Heart right ventricle (tissue), 16 donors: ENCODE data around the gene RABGAP1. TPM values are rescaled to one million over a fixed set of nuclear protein-coding genes. Genes with fewer than 3 reads are reported as not detected.
"Not testable (repeated sequence)": the region's sequence is repeated elsewhere in the genome, so short reads cannot be mapped to it uniquely, and the experiment has no call there.

Experiments used
- ATAC-seq, 8 donors: fragments of 200-7000 bp; cut with Tn5 transposase; one replicate each; pipeline ENCODE4 v1.9.1; 2020; ENCODE audit warnings: mild to moderate bottlenecking in 8 of 8, moderate library complexity in 8 of 8, moderate number of reproducible peaks in 1 of 8
- DNase-seq, 2 donors: peaks; one replicate each; pipeline ENCODE4 v3.0.0-alpha.2; 2020
- H3K27ac ChIP-seq, 10 donors: fragments of 200-600 bp; sonication (generic) in 2 of 10; one replicate each; pipeline versions ENCODE4 v1.5.0 to v1.8.0; 2020 to 2022; ENCODE audit warnings: mild to moderate bottlenecking in 3 of 10
- H3K27me3 ChIP-seq, 7 donors: fragments of 200-600 bp; one replicate each; pipeline ENCODE4 v1.8.0; 2021 to 2022; ENCODE audit warnings: mild to moderate bottlenecking in 2 of 7
- H3K36me3 ChIP-seq, 9 donors: fragments of 200-600 bp; sonication (generic) in 1 of 9; one replicate each; pipeline versions ENCODE4 v1.5.0 to v1.8.0; 2020 to 2022; ENCODE audit warnings: mild to moderate bottlenecking in 2 of 9
- H3K4me1 ChIP-seq, 9 donors: fragments of 200-600 bp; sonication (generic) in 1 of 9; one replicate each; pipeline versions ENCODE4 v1.5.0 to v1.8.0; 2020 to 2022; ENCODE audit warnings: mild to moderate bottlenecking in 4 of 9
- H3K4me3 ChIP-seq, 10 donors: fragments of 200-600 bp; sonication (generic) in 2 of 10; one replicate each; pipeline versions ENCODE4 v1.5.0 to v1.8.0; 2020 to 2022; ENCODE audit warnings: mild to moderate bottlenecking in 7 of 10, moderate library complexity in 2 of 10
- H3K9me3 ChIP-seq, 11 donors: fragments of 200-600 bp in 10 of 11; sonication (generic) in 2 of 11; one replicate each; pipeline versions ENCODE4 v1.5.0 to v1.8.0; 2013 to 2022; ENCODE audit warnings: mild to moderate bottlenecking in 2 of 11, control low read depth in 1 of 11, moderate library complexity in 1 of 11
- WGBS, 2 donors: extraction: QIAGEN DNeasy Blood & Tissue Kit; methylation state at CpG; one replicate each; pipeline ENCODE4 v1.1.7; 2013; ENCODE audit warnings: inconsistent platforms in 1 of 2; 5-methylcytosine and 5-hydroxymethylcytosine counted together
- intact Hi-C, 10 donors: fragments of 100-400 bp; cut with DNase I; formaldehyde crosslinking; loops; one replicate each; pipeline versions ENCODE4 v1.11.1 to v1.14.2; 2022
- polyA plus RNA-seq, 2 donors: library from polyadenylated mRNA; stranded (reverse); fragments of 200-250 nt; gene quantifications; one replicate each; pipeline ENCODE4 v1.2.3, GENCODE V29; 2013
- total RNA-seq, 10 donors: library from RNA; stranded (reverse); fragmentation: NEBNext Ultra II Directional in 3 of 10; extraction: Animal tissue kit (Norgen Biotek cat#: 25700) in 3 of 10; gene quantifications; one replicate each; pipeline versions ENCODE4 v1.2.1 to v1.2.4, GENCODE V29; 2021 to 2023
- TF ChIP-seq, protein P1 (sequence below), 9 donors: fragments of 200-600 bp; sonication (generic) in 2 of 9; IDR thresholded peaks; one replicate each; pipeline versions ENCODE4 v1.5.0 to v1.8.0; 2021 to 2022; ENCODE audit warnings: antibody characterized with exemption in 9 of 9, mild to moderate bottlenecking in 5 of 9, moderate library complexity in 1 of 9
- donor health status: Arrhythmogenic right ventricular cardiomyopathy.
- donor health status: ischemic (EF 13 %, LVEDD 7.1; RV severe dilation, severe dysfunction).
- donor health status: healthy with polysubstance abuse.
- donor health status: DM: no; HTN: yes; CAD: no.
- donor health status: DM: no; HTN: no; CAD: no.
- donor health status: ischemic (EF 25% LVEDD 6.9; RV normal size, moderate dysfunction).
- donor health status: ischemic (EF 25% LVEDD 5.7; RV mildly dilated, moderate dysfunction).
- donor health status: healthy.
- donor health status: DM: yes; HTN: yes; CAD: no.
- donor health status: Ischemic cardiomyopathy.
- donor health status: ischemic (EF 35%, LVEDD 5.7; RV mildly dilated, moderate dysfunction).
- donor health status: nonischemic (EF 11% LVEDD 7.7; RV severe dilation, severe dysfunction).
- donor health status: DM: yes; HTN: yes; CAD: no.
- donor health status: PGD.
- donor health status: ischemic (EF 29% LVEDD 5.4; RV normal size, mild dysfunction).
- donor health status: nonischemic (EF 23%, LVEDD 6.1; RV moderate dilation, normal function).

RABGAP1 gene
- total and polyA plus RNA-seq, 12 donors = 9.3 to 62.3 (median 45.8) TPM

DNA sequence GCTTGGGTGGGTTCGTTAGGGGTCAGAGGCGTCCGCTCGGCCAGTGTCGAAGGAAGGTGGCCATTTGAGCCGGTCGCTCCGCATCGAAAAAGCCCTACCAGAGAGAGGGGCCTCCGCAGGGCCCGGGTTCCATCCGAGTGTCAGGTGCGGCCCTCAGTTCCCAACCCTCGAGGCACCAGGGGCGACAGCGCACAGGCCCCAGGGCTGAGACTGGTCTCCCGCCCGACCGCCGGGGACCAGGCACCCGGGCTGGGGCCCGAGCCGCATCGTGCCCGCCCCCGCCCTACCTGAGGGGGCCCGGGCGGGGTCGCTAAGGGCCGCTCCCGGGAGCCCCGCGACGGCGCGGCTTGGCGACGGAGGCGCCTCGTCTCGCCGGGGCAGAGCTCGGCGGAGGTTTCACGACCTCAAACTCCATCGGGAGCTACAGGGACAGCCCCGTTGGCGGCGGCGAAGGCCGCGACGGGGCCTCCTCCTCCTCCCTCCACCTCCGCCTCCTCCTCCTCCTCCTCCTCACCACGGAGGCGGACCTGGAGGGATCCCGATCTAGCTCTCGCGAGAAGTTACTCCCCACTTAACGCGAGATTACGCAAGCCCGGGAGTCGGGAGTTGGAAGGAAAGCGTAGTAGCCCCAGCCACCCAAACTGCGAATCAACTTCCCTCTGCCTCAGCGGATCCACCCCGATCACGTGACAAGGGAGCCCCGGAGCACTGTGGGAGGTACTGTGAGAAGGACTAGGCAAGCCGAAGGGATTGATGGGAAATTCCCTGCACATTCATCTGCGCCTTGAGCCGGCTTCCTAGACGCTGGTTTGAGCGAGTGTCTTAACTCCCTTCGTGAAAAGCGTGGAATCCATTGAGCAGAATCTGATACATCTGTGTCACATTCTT is 35.8 kb upstream of the RABGAP1 start, which contains the start of gene RC3H2:
Gene RC3H2 (minus strand): TSS at position 537 of the 888 bp plus-strand sequence. CDS start 7,850 bp downstream, outside the sequence.
- Histone ChIP-seq H3K4me1 (peaks cover 5 to 49% (median 40%) of the 10 kb centered on the region in 9 donors), H3K9me3 (no peaks in the 10 kb centered on the region), H3K4me3 (peak within 1 kb of the TSS; percentile 73 to 99 (median 86)), H3K27ac (peak within 1 kb of the TSS; percentile 89 to 98 (median 94)), H3K36me3 (peaks cover 0 to 24% (median 0%) of the 10 kb centered on the region in 9 donors), H3K27me3 (no peaks in the 10 kb centered on the region)
- 0% methylated on average over 75 to 77 of the region's 77 CpGs for WGBS, 2 donors
- peak; percentile 97 to 99 (median 99) for ATAC-seq
- intact Hi-C loops = loop anchor here in 5 of 10 donors (1.0 to 10.0 kb wide), 6 partner anchors 26 to 90 kb away; partner anchors contain the start of genes RABGAP1 (in 2 of the 5) and ZBTB26 (in 1 of the 5)
- TF ChIP-seq, protein P1, sequence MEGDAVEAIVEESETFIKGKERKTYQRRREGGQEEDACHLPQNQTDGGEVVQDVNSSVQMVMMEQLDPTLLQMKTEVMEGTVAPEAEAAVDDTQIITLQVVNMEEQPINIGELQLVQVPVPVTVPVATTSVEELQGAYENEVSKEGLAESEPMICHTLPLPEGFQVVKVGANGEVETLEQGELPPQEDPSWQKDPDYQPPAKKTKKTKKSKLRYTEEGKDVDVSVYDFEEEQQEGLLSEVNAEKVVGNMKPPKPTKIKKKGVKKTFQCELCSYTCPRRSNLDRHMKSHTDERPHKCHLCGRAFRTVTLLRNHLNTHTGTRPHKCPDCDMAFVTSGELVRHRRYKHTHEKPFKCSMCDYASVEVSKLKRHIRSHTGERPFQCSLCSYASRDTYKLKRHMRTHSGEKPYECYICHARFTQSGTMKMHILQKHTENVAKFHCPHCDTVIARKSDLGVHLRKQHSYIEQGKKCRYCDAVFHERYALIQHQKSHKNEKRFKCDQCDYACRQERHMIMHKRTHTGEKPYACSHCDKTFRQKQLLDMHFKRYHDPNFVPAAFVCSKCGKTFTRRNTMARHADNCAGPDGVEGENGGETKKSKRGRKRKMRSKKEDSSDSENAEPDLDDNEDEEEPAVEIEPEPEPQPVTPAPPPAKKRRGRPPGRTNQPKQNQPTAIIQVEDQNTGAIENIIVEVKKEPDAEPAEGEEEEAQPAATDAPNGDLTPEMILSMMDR (IDR thresholded peaks at IDR 0.05) = no peak
- peak; percentile 93 to 99 for DNase-seq

DNA sequence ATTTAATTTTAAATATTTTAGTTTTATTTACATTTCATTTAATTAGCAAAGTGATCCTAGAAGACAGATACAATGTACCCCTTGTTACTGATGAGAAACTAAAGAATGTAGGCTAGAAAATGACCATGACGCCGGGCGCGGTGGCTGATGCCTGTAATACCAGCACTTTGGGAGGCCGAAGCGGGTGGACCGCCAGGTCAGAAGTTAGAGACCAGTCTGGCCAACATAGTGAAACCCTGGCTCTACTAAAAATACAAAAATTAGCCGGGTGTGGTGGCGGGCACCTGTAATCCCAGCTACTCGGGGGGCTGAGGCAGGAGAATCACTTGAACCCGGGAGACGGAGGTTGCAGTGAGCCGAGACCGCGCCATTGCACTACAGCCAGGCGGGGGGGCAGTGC is 34.7 kb upstream of the RABGAP1 start:
- WGBS, 2 donors = 93% methylated on average over 16 of the region's 16 CpGs
- H3K27me3 ChIP-seq, DNase-seq, H3K9me3 ChIP-seq, ATAC-seq, H3K4me3 ChIP-seq: not testable (repeated sequence)
- intact Hi-C loops = loop anchor here in 3 of 10 donors (5.0 to 10.0 kb wide), 3 partner anchors 36 to 89 kb away; partner anchors contain the start of gene RABGAP1 (in 2 of the 3)
- Histone ChIP-seq H3K4me1 (peaks cover 5 to 38% (median 29%) of the 10 kb centered on the region in 9 donors), H3K36me3 (peaks cover 0 to 35% (median 6%) of the 10 kb centered on the region in 9 donors), H3K27ac (peak overlapping the region in 1 of 10 donors; percentile 91)

DNA sequence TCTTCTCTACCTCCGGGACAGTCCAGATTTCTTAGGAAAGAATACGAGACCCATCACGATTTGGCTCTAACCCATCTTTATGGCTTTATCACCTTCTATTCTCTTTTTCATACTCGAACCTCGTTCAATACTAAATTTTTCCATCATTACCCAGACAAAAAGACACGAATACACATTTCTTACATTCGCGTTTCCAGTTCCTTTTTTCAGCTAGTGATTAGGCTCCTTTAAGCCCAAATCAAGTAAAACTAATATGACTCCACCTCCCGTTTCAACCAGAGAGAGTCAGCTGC is 28.2 kb upstream of the RABGAP1 start:
- Histone ChIP-seq H3K4me3 (peak overlapping the region; percentile 45 to 91 (median 84)), H3K27ac (peak overlapping the region in 9 of 10 donors; percentile 57 to 92 (median 86)), H3K27me3 (no peaks in the 10 kb centered on the region), H3K4me1 (peaks cover 4 to 24% (median 18%) of the 10 kb centered on the region in 9 donors), H3K36me3 (peaks cover 0 to 43% (median 13%) of the 10 kb centered on the region in 9 donors), H3K9me3 (no peaks in the 10 kb centered on the region)
- ATAC-seq (no peak), DNase-seq (no peak)
- intact Hi-C loops = loop anchor here in 1 of 10 donors (5.0 kb wide), 1 partner anchor 75 kb away; no protein-coding TSS in a partner anchor
- 6 to 7% methylated on average over 9 of the region's 9 CpGs for WGBS, 2 donors
- TF ChIP-seq, protein P1 (IDR thresholded peaks at IDR 0.05) = no peak

DNA sequence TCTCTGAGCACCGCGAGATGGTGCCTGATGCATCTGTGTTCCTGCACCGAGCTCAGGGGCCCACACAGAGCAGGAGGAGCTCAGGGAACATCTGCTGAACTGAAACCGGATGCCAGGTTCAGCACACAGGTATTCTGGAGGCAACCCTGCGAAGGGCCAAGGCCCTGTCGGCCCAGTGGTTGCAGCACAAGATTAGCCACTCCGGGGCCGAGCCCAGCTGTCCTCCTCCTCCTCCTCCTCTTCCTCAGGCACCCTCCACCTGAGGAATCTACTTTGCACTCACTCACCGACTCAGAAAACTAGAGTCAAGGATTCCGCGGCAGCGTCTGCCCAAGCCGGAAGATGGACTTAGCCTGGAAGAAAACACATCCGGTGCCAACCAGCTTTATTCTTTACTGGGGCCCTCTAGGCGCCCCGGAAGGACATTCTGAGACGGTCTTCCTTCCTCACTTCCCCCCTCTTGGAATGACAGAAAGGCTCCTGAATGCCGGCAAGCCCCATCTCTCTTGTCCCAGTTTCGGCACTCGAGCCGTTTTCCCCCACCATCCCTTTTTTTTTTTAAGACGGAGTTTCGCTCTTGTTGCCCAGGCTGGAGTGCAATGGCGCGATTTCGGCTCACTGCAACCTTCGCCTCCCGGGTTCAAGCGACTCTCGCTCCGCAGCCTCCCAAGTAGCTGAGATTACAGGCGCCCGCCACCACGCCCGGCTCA is 27.7 kb upstream of the RABGAP1 start, which contains the start of gene ZBTB6:
Gene ZBTB6 (minus strand): TSS at position 360 of the 710 bp plus-strand sequence. CDS start 1,251 bp downstream, outside the sequence.
- H3K27ac ChIP-seq = peak within 1 kb of the TSS; percentile 57 to 92 (median 84)
- no peaks in the 10 kb centered on the region for H3K9me3 ChIP-seq
- TF ChIP-seq, protein P1 (IDR thresholded peaks at IDR 0.05) = no peak
- ATAC-seq (peak; percentile 95 to 100 (median 99)), DNase-seq (peak; percentile 52 to 80)
- H3K4me1 ChIP-seq = peaks cover 4 to 24% (median 18%) of the 10 kb centered on the region in 9 donors
- H3K4me3 ChIP-seq = peak within 1 kb of the TSS; percentile 45 to 91 (median 84)
- H3K36me3 ChIP-seq = peaks cover 0 to 46% (median 13%) of the 10 kb centered on the region in 9 donors
- intact Hi-C loops = loop anchor here in 1 of 10 donors (5.0 kb wide), 1 partner anchor 74 kb away; no protein-coding TSS in a partner anchor
- WGBS, 2 donors = 1% methylated on average over 35 of the region's 35 CpGs
- H3K27me3 ChIP-seq = no peaks in the 10 kb centered on the region
